GM23338 (cell line): ENCODE data around the gene CCDC97. TPM values are rescaled to one million over a fixed set of nuclear protein-coding genes. Genes with fewer than 3 reads are reported as not detected.

Source experiments
- ATAC-seq: fragments of 200-7000 bp; cut with Tn5 transposase; 3 replicates; pipeline ENCODE4 v1.9.1; 2020
- DNase-seq: peaks from one replicate; pipeline ENCODE4 v3.0.0-alpha.2; 2015; ENCODE audit warnings: low spot score
- H2AFZ ChIP-seq: fragments of 200-600 bp; sonication (generic); 2 replicates; pipeline ENCODE4 v1.8.0; 2016; ENCODE audit warnings: antibody characterized with exemption, mild to moderate bottlenecking, moderate library complexity
- H3F3A ChIP-seq: fragments of 200-600 bp; sonication (generic); replicated peaks from 2 replicates; pipeline ENCODE4 v1.8.0; 2017; ENCODE audit warnings: antibody characterized with exemption, mixed run types, low read depth
- H3K27ac ChIP-seq: fragments of 200-600 bp; sonication (generic); 2 replicates; pipeline ENCODE4 v1.6.1; 2016; ENCODE audit warnings: low read depth
- H3K27me3 ChIP-seq: fragments of 200-600 bp; sonication (generic); 2 replicates; pipeline ENCODE4 v1.8.0; 2016; ENCODE audit warnings: mild to moderate bottlenecking, mixed run types, moderate library complexity; ENCODE audit not compliant: insufficient read depth
- H3K36me3 ChIP-seq: fragments of 200-600 bp; sonication (generic); 2 replicates; pipeline ENCODE4 v1.8.0; 2016; ENCODE audit warnings: mild to moderate bottlenecking; ENCODE audit not compliant: insufficient read depth
- H3K4me1 ChIP-seq: fragments of 200-600 bp; sonication (generic); 2 replicates; pipeline ENCODE4 v1.8.0; 2016; ENCODE audit warnings: mild to moderate bottlenecking, moderate library complexity; ENCODE audit not compliant: insufficient read depth
- H3K4me2 ChIP-seq: fragments of 200-600 bp; sonication (generic); 2 replicates; pipeline ENCODE4 v1.7.1; 2017; ENCODE audit warnings: mixed run types
- H3K4me3 ChIP-seq: fragments of 200-600 bp; sonication (generic); 2 replicates; pipeline ENCODE4 v1.6.1; 2016; ENCODE audit warnings: mixed run types
- H3K79me2 ChIP-seq: fragments of 200-600 bp; sonication (generic); replicated peaks from 2 replicates; pipeline ENCODE4 v1.8.0; 2017; ENCODE audit warnings: mild to moderate bottlenecking; ENCODE audit not compliant: insufficient read depth
- H3K9me2 ChIP-seq: fragments of 200-600 bp; sonication (generic); 2 replicates; pipeline ENCODE4 v1.8.0; 2017; ENCODE audit not compliant: insufficient read depth
- H4K20me1 ChIP-seq: fragments of 200-600 bp; sonication (generic); replicated peaks from 2 replicates; pipeline ENCODE4 v1.8.0; 2017; ENCODE audit warnings: mild to moderate bottlenecking; ENCODE audit not compliant: insufficient read depth
- H3K27ac Mint-ChIP-seq: 2 replicates; pipeline ENCODE4 v1.8.0; 2020; ENCODE audit warnings: inconsistent platforms, mild to moderate bottlenecking, moderate library complexity, mixed read lengths
- H3K27me3 Mint-ChIP-seq: 3 replicates; pipeline ENCODE4 v1.8.0; 2022; ENCODE audit warnings: low read depth, mild to moderate bottlenecking, moderate library complexity, mixed read lengths, inconsistent platforms; ENCODE audit not compliant: insufficient read depth, poor library complexity
- H3K36me3 Mint-ChIP-seq: 3 replicates; pipeline ENCODE4 v1.8.0; 2021; ENCODE audit warnings: low read depth, mild to moderate bottlenecking, inconsistent platforms, moderate library complexity, mixed read lengths
- H3K4me1 Mint-ChIP-seq: 3 replicates; pipeline ENCODE4 v1.8.0; 2020; ENCODE audit warnings: mild to moderate bottlenecking, inconsistent platforms, mixed read lengths
- H3K4me3 Mint-ChIP-seq: 3 replicates; pipeline ENCODE4 v1.8.0; 2021; ENCODE audit warnings: moderate library complexity, mild to moderate bottlenecking, inconsistent platforms, mixed read lengths
- H3K9me3 Mint-ChIP-seq: 3 replicates; pipeline ENCODE4 v1.8.0; 2020; ENCODE audit warnings: moderate library complexity, mild to moderate bottlenecking, inconsistent platforms, mixed read lengths
- EZH2phosphoT487 ChIP-seq: fragments of 200-600 bp; sonication (generic); IDR thresholded peaks from one replicate; pipeline ENCODE4 v1.8.1; 2018; ENCODE audit warnings: antibody characterized with exemption; ENCODE audit not compliant: unreplicated experiment
- JUNB ChIP-seq: IDR thresholded peaks from one replicate; pipeline ENCODE4 v1.6.1; 2016; ENCODE audit warnings: antibody characterized with exemption; ENCODE audit not compliant: unreplicated experiment
- polyA plus RNA-seq: library from polyadenylated mRNA; unstranded; fragments of >200 nt; fragmentation: Nextera tagmentation; extraction: Ambion mirVana; gene quantifications from 2 replicates; pipeline ENCODE4 v1.2.1, GENCODE V29; 2016
- total RNA-seq: library from RNA; depleted of rRNA; stranded (reverse); fragments of >200 nt; shearing (Covaris generic); gene quantifications from 2 replicates; pipeline ENCODE4 v1.2.3, GENCODE V29; 2014
- TF ChIP-seq, protein P1 (sequence below): fragments of 250-450 bp; sonication (Bioruptor Pico); IDR thresholded peaks from 2 replicates; pipeline ENCODE4 v1.5.0; 2020; ENCODE audit warnings: mild to moderate bottlenecking, moderate library complexity
- TF ChIP-seq, protein P2 (sequence below), 2 experiments: fragments of 200-600 bp in 1 of 2; sonication (generic) in 1 of 2; conservative IDR thresholded peaks; 2 replicates each; pipeline versions ENCODE4 v1.5.1 to v1.6.1; 2016 to 2017; ENCODE audit warnings: antibody characterized with exemption in 2 of 2, low read depth in 2 of 2, mild to moderate bottlenecking in 2 of 2, moderate library complexity in 1 of 2

The CCDC97 gene
- total and polyA plus RNA-seq, 2 experiments from 2014 or later, result 8.0 to 11.0 TPM

- TF ChIP-seq, protein P1, sequence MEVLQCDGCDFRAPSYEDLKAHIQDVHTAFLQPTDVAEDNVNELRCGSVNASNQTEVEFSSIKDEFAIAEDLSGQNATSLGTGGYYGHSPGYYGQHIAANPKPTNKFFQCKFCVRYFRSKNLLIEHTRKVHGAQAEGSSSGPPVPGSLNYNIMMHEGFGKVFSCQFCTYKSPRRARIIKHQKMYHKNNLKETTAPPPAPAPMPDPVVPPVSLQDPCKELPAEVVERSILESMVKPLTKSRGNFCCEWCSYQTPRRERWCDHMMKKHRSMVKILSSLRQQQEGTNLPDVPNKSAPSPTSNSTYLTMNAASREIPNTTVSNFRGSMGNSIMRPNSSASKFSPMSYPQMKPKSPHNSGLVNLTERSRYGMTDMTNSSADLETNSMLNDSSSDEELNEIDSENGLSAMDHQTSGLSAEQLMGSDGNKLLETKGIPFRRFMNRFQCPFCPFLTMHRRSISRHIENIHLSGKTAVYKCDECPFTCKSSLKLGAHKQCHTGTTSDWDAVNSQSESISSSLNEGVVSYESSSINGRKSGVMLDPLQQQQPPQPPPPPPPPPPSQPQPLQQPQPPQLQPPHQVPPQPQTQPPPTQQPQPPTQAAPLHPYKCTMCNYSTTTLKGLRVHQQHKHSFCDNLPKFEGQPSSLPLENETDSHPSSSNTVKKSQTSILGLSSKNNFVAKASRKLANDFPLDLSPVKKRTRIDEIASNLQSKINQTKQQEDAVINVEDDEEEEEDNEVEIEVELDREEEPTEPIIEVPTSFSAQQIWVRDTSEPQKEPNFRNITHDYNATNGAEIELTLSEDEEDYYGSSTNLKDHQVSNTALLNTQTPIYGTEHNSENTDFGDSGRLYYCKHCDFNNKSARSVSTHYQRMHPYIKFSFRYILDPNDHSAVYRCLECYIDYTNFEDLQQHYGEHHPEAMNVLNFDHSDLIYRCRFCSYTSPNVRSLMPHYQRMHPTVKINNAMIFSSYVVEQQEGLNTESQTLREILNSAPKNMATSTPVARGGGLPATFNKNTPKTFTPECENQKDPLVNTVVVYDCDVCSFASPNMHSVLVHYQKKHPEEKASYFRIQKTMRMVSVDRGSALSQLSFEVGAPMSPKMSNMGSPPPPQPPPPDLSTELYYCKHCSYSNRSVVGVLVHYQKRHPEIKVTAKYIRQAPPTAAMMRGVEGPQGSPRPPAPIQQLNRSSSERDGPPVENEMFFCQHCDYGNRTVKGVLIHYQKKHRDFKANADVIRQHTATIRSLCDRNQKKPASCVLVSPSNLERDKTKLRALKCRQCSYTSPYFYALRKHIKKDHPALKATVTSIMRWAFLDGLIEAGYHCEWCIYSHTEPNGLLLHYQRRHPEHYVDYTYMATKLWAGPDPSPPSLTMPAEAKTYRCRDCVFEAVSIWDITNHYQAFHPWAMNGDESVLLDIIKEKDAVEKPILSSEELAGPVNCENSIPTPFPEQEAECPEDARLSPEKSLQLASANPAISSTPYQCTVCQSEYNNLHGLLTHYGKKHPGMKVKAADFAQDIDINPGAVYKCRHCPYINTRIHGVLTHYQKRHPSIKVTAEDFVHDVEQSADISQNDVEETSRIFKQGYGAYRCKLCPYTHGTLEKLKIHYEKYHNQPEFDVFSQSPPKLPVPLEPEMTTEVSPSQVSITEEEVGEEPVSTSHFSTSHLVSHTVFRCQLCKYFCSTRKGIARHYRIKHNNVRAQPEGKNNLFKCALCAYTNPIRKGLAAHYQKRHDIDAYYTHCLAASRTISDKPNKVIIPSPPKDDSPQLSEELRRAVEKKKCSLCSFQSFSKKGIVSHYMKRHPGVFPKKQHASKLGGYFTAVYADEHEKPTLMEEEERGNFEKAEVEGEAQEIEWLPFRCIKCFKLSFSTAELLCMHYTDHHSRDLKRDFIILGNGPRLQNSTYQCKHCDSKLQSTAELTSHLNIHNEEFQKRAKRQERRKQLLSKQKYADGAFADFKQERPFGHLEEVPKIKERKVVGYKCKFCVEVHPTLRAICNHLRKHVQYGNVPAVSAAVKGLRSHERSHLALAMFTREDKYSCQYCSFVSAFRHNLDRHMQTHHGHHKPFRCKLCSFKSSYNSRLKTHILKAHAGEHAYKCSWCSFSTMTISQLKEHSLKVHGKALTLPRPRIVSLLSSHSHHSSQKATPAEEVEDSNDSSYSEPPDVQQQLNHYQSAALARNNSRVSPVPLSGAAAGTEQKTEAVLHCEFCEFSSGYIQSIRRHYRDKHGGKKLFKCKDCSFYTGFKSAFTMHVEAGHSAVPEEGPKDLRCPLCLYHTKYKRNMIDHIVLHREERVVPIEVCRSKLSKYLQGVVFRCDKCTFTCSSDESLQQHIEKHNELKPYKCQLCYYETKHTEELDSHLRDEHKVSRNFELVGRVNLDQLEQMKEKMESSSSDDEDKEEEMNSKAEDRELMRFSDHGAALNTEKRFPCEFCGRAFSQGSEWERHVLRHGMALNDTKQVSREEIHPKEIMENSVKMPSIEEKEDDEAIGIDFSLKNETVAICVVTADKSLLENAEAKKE (CRISPR knock-in tag), result no peak
- TF ChIP-seq EZH2phosphoT487, result no peak
These were observed 42.3 kb downstream of the CCDC97 start (continued) for GRCh38 chr19:41352279-41352608.

DNA sequence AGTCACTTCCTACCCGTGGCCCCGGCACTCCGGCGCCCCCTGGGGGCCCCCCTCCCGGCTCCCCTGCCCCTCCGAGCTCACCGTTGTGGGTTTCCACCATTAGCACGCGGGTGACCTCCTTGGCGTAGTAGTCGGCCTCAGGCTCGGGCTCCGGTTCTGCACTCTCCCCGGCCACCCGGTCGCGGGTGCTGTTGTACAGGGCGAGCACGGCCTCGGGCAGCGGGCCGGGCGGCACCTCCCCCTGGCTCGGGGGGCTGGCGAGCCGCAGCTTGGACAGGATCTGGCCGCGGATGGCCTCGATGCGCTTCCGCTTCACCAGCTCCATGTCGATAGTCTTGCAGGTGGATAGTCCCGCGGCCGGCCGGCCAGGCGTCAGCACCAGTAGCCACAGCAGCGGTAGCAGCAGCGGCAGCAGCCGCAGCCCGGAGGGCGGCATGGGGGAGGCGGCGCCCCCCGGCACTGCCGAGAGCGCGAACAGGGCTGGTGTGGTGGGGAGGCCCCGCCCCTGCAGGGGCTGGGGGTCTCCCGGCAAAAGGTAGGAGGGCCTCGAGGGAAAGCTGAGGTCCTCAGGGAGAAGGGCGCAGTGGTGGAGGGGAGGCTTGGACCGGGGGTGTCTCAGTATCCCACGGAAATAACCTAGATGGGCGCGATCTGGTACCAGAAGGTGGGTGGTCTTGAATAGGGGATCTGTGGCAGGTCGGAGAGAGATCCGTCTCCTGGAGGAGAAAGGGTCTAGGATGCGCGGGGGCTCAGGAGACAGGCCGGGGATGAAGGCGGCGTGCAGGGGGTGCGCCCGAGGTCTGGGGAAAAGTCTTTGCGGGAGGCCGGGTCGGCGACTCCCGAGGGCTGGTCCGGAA, 42.9 kb downstream of the CCDC97 start:
- Histone ChIP-seq H3K79me2 (no peaks in the 10 kb centered on the region), H3K4me1 (peaks cover 12% of the 10 kb centered on the region; the same call in 1 of the 2 replicates), H3K27me3 (peaks cover 42% of the 10 kb centered on the region), H3K9me2 (no peaks in the 10 kb centered on the region), H3F3A (peaks cover 6% of the 10 kb centered on the region; the same call in 1 of the 2 replicates), H3K27ac (no peak overlapping the region), H3K4me2 (peak overlapping the region; percentile 98), H3K36me3 (no peaks in the 10 kb centered on the region), H3K4me3 (peak overlapping the region; percentile 91), H2AFZ (peak overlapping the region; percentile 96), H4K20me1 (0 out of 2 replicates have a peak, but pooled peaks cover 3% of the 10 kb centered on the region)
- peaks cover 64% of the 10 kb centered on the region for H3K27me3 Mint-ChIP-seq
- peak; percentile 78 for DNase-seq
- ATAC-seq, result peak; percentile 32
- peak overlapping the region; percentile 87 for H3K4me3 Mint-ChIP-seq
- TF ChIP-seq, protein P2, sequence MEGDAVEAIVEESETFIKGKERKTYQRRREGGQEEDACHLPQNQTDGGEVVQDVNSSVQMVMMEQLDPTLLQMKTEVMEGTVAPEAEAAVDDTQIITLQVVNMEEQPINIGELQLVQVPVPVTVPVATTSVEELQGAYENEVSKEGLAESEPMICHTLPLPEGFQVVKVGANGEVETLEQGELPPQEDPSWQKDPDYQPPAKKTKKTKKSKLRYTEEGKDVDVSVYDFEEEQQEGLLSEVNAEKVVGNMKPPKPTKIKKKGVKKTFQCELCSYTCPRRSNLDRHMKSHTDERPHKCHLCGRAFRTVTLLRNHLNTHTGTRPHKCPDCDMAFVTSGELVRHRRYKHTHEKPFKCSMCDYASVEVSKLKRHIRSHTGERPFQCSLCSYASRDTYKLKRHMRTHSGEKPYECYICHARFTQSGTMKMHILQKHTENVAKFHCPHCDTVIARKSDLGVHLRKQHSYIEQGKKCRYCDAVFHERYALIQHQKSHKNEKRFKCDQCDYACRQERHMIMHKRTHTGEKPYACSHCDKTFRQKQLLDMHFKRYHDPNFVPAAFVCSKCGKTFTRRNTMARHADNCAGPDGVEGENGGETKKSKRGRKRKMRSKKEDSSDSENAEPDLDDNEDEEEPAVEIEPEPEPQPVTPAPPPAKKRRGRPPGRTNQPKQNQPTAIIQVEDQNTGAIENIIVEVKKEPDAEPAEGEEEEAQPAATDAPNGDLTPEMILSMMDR (conservative IDR thresholded peaks at IDR 0.05; ENCODE audit: low read depth in 2 of 2), result peak; percentile 53 to 55
- no peak for TF ChIP-seq JUNB
- H3K9me3 Mint-ChIP-seq, result no peaks in the 10 kb centered on the region; the same call in 2 of the 3 replicates
- H3K4me1 Mint-ChIP-seq, result peaks cover 19% of the 10 kb centered on the region
- H3K27ac Mint-ChIP-seq, result no peak overlapping the region; the same call in 1 of the 2 replicates
- H3K36me3 Mint-ChIP-seq, result peaks cover 2% of the 10 kb centered on the region; the same call in 2 of the 3 replicates
